Heart right ventricle (tissue), 16 donors: ENCODE results near the gene RRM2. TPM values are rescaled to one million over a fixed set of nuclear protein-coding genes. Genes with fewer than 3 reads are reported as not detected.

ENCODE experiments used
- ATAC-seq, 8 donors: fragments of 200-7000 bp; cut with Tn5 transposase; one replicate each; pipeline ENCODE4 v1.9.1; 2020; ENCODE audit warnings: mild to moderate bottlenecking in 8 of 8, moderate library complexity in 8 of 8, moderate number of reproducible peaks in 1 of 8
- DNase-seq, 2 donors: peaks; one replicate each; pipeline ENCODE4 v3.0.0-alpha.2; 2020
- H3K27ac ChIP-seq, 10 donors: fragments of 200-600 bp; sonication (generic) in 2 of 10; one replicate each; pipeline versions ENCODE4 v1.5.0 to v1.8.0; 2020 to 2022; ENCODE audit warnings: mild to moderate bottlenecking in 3 of 10
- H3K27me3 ChIP-seq, 7 donors: fragments of 200-600 bp; one replicate each; pipeline ENCODE4 v1.8.0; 2021 to 2022; ENCODE audit warnings: mild to moderate bottlenecking in 2 of 7
- H3K36me3 ChIP-seq, 9 donors: fragments of 200-600 bp; sonication (generic) in 1 of 9; one replicate each; pipeline versions ENCODE4 v1.5.0 to v1.8.0; 2020 to 2022; ENCODE audit warnings: mild to moderate bottlenecking in 2 of 9
- H3K4me1 ChIP-seq, 9 donors: fragments of 200-600 bp; sonication (generic) in 1 of 9; one replicate each; pipeline versions ENCODE4 v1.5.0 to v1.8.0; 2020 to 2022; ENCODE audit warnings: mild to moderate bottlenecking in 4 of 9
- H3K4me3 ChIP-seq, 10 donors: fragments of 200-600 bp; sonication (generic) in 2 of 10; one replicate each; pipeline versions ENCODE4 v1.5.0 to v1.8.0; 2020 to 2022; ENCODE audit warnings: mild to moderate bottlenecking in 7 of 10, moderate library complexity in 2 of 10
- H3K9me3 ChIP-seq, 11 donors: fragments of 200-600 bp in 10 of 11; sonication (generic) in 2 of 11; one replicate each; pipeline versions ENCODE4 v1.5.0 to v1.8.0; 2013 to 2022; ENCODE audit warnings: mild to moderate bottlenecking in 2 of 11, control low read depth in 1 of 11, moderate library complexity in 1 of 11
- WGBS, 2 donors: extraction: QIAGEN DNeasy Blood & Tissue Kit; methylation state at CpG; one replicate each; pipeline ENCODE4 v1.1.7; 2013; ENCODE audit warnings: inconsistent platforms in 1 of 2; 5-methylcytosine and 5-hydroxymethylcytosine counted together
- intact Hi-C, 10 donors: fragments of 100-400 bp; cut with DNase I; formaldehyde crosslinking; loops; one replicate each; pipeline versions ENCODE4 v1.11.1 to v1.14.2; 2022
- polyA plus RNA-seq, 2 donors: library from polyadenylated mRNA; stranded (reverse); fragments of 200-250 nt; gene quantifications; one replicate each; pipeline ENCODE4 v1.2.3, GENCODE V29; 2013
- total RNA-seq, 10 donors: library from RNA; stranded (reverse); fragmentation: NEBNext Ultra II Directional in 3 of 10; extraction: Animal tissue kit (Norgen Biotek cat#: 25700) in 3 of 10; gene quantifications; one replicate each; pipeline versions ENCODE4 v1.2.1 to v1.2.4, GENCODE V29; 2021 to 2023
- TF ChIP-seq, protein P1 (sequence below), 9 donors: fragments of 200-600 bp; sonication (generic) in 2 of 9; IDR thresholded peaks; one replicate each; pipeline versions ENCODE4 v1.5.0 to v1.8.0; 2021 to 2022; ENCODE audit warnings: antibody characterized with exemption in 9 of 9, mild to moderate bottlenecking in 5 of 9, moderate library complexity in 1 of 9
- donor health status: Arrhythmogenic right ventricular cardiomyopathy.
- donor health status: ischemic (EF 13 %, LVEDD 7.1; RV severe dilation, severe dysfunction).
- donor health status: healthy with polysubstance abuse.
- donor health status: DM: no; HTN: yes; CAD: no.
- donor health status: DM: no; HTN: no; CAD: no.
- donor health status: ischemic (EF 25% LVEDD 6.9; RV normal size, moderate dysfunction).
- donor health status: ischemic (EF 25% LVEDD 5.7; RV mildly dilated, moderate dysfunction).
- donor health status: healthy.
- donor health status: DM: yes; HTN: yes; CAD: no.
- donor health status: Ischemic cardiomyopathy.
- donor health status: ischemic (EF 35%, LVEDD 5.7; RV mildly dilated, moderate dysfunction).
- donor health status: nonischemic (EF 11% LVEDD 7.7; RV severe dilation, severe dysfunction).
- donor health status: DM: yes; HTN: yes; CAD: no.
- donor health status: PGD.
- donor health status: ischemic (EF 29% LVEDD 5.4; RV normal size, mild dysfunction).
- donor health status: nonischemic (EF 23%, LVEDD 6.1; RV moderate dilation, normal function).

RRM2 gene
- total and polyA plus RNA-seq, 12 donors = 0.08 to 18.7 (median 0.85) TPM

DNA sequence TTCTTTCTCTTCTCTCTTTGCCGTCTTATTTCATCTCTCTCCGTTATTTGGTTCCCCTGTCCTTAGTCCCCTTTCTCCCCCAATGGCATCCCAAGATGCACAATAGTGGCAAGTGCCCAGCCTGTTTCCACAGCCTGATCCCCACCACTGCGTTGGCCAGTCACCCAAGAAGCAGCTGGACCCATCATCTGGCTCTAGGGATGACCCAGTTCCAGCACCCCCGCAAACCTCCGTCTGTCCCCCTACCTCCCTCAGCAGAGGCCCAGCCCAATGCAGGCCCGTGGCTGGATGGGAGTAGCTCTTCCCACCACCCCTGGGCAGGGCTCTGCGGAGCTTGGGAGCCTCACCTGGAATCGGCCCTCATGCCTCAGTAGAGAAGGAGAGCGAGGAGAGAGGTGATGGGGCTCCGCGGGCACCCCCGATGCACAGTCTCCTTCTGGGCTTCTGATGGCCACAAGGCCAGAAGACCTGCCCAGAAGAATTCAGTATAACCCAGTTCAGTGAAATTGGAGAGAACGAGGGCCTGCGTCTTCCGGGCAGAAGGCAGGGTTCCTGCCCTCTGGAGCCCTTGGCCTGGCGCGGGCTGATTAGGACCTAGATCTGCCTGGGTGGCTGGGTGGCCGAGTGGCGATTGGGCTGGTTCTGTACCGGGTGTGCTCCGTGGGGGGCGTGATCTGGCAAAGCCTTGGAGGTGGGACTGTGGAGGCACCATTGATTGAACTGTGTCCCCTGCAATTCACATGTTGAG lies 50.9 kb downstream of the RRM2 start:
- peak in 1 of 8 donors; percentile 24 for ATAC-seq
- H3K36me3 ChIP-seq = no peaks in the 10 kb centered on the region
- no peak for DNase-seq
- H3K4me1 ChIP-seq = no peaks in the 10 kb centered on the region
- 97% methylated on average over 22 of the region's 22 CpGs for WGBS, 2 donors
- H3K9me3 ChIP-seq = no peaks in the 10 kb centered on the region
- H3K27ac ChIP-seq = no peak overlapping the region
- TF ChIP-seq, protein P1, sequence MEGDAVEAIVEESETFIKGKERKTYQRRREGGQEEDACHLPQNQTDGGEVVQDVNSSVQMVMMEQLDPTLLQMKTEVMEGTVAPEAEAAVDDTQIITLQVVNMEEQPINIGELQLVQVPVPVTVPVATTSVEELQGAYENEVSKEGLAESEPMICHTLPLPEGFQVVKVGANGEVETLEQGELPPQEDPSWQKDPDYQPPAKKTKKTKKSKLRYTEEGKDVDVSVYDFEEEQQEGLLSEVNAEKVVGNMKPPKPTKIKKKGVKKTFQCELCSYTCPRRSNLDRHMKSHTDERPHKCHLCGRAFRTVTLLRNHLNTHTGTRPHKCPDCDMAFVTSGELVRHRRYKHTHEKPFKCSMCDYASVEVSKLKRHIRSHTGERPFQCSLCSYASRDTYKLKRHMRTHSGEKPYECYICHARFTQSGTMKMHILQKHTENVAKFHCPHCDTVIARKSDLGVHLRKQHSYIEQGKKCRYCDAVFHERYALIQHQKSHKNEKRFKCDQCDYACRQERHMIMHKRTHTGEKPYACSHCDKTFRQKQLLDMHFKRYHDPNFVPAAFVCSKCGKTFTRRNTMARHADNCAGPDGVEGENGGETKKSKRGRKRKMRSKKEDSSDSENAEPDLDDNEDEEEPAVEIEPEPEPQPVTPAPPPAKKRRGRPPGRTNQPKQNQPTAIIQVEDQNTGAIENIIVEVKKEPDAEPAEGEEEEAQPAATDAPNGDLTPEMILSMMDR (IDR thresholded peaks at IDR 0.05) = no peak
- no peaks in the 10 kb centered on the region for H3K27me3 ChIP-seq
- no peak overlapping the region for H3K4me3 ChIP-seq
- intact Hi-C loops = no loop called here

DNA sequence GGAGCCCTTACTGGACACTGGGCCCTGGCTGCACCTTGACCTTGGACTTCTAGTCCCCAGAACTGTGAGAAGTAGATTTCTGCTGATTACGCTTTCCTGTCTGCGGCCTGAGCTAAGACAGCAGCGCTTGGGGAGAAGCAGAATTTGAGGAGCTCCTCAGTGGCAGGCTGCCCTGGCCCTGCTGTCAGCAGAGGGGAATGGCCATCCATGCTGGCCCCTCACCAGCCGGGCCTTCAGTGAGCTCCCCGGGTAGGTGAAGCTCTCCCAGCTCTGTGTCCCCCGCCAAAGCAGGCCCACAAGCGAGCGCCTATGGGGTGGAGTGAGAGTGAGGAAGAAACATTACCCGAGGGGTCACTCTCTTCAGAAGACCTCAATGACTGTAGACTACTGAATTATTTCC lies 51.6 kb downstream of the RRM2 start:
- no peak for ATAC-seq
- no peak for DNase-seq
- 91 to 92% methylated on average over 9 of the region's 9 CpGs for WGBS, 2 donors
- intact Hi-C loops = no loop called here
- TF ChIP-seq, protein P1 (IDR thresholded peaks at IDR 0.05) = no peak
- Histone ChIP-seq H3K4me3 (no peak overlapping the region), H3K27me3 (no peaks in the 10 kb centered on the region), H3K9me3 (no peaks in the 10 kb centered on the region), H3K4me1 (no peaks in the 10 kb centered on the region), H3K36me3 (no peaks in the 10 kb centered on the region), H3K27ac (no peak overlapping the region)

DNA sequence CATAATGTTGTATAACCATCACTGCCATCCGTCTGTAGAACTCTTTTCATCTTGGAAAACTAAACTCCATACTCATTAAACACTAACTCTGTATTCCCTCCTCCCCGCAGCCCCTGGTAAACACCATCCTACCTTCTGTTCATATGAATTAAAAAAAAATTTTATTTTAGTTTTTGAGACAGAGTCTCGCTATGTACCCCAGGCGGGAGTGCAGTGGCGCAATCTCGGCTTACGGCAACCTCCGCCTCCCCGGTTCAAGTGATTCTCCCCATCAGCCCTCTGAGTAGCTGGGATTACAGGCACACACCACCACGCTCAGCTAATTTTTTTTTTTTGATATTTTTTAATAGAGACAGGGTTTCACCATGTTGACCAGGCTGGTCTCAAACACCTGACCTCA lies 52.9 kb downstream of the RRM2 start:
- no peak overlapping the region for H3K4me3 ChIP-seq
- ATAC-seq (no peak), DNase-seq (no peak)
- no peaks in the 10 kb centered on the region for H3K27me3 ChIP-seq
- H3K9me3 ChIP-seq = no peaks in the 10 kb centered on the region
- H3K36me3 ChIP-seq = no peaks in the 10 kb centered on the region
- 91 to 97% methylated on average over 10 of the region's 10 CpGs for WGBS, 2 donors
- intact Hi-C loops = no loop called here
- TF ChIP-seq, protein P1 (IDR thresholded peaks at IDR 0.05) = no peak
- H3K27ac ChIP-seq = no peak overlapping the region
- no peaks in the 10 kb centered on the region for H3K4me1 ChIP-seq

DNA sequence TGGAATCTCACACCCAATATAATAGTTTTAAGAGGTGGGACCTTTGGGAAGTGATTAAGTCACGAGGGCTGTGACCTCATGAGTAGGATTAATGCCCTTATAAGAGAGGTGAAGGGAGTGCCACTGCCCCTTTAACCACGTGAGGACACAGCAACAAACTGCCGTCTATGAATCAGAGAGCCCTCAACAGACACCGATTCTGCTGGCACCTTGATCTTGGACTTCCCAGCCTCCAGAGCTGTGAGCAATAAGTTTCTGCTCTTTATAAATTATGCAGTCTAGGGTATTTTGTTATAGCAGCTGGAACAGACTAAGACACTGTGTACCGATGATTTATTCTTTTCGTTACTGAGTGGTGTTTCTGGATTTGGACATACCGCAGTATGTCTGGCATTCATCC lies 56.2 kb downstream of the RRM2 start:
- WGBS, 2 donors = 97 to 99% methylated on average over 7 of the region's 7 CpGs
- intact Hi-C loops = no loop called here
- Histone ChIP-seq H3K4me3 (no peak overlapping the region), H3K27me3 (no peaks in the 10 kb centered on the region), H3K27ac (no peak overlapping the region), H3K36me3 (no peaks in the 10 kb centered on the region), H3K9me3 (no peaks in the 10 kb centered on the region), H3K4me1 (no peaks in the 10 kb centered on the region)
- no peak for ATAC-seq
- no peak for DNase-seq
- TF ChIP-seq, protein P1 (IDR thresholded peaks at IDR 0.05) = no peak
